ENCODE results near the gene PRKCA.

DNA sequence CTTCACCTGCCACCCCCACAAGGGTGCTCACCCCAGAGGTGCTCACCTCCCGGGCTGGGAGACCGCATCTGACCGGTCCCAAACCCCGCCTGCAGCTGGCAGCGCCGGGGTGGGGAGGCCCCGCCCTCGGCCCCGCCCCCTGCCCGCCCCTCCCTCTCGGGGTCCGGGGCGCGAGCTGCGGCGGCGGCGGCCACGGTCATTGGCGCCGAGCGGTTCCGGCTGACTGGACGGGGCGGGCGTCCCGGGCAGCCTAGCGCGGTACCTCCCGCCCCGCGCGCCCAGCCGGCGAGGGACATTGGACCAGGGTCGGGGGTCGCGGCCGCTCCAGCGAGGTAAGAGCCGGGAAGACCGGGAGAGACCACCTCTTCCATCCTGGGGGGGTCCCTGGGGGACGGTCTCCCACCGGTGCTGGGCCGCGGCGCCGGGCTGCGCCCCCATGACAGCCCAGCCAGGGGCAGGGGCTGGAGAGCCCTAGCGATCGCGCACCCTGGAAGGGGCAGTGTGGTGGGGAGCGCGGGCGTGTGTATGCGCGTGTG lies 532.6 kb downstream of the PRKCA start, which contains the start of gene CACNG5:
- TF ChIP-seq, protein P1, sequence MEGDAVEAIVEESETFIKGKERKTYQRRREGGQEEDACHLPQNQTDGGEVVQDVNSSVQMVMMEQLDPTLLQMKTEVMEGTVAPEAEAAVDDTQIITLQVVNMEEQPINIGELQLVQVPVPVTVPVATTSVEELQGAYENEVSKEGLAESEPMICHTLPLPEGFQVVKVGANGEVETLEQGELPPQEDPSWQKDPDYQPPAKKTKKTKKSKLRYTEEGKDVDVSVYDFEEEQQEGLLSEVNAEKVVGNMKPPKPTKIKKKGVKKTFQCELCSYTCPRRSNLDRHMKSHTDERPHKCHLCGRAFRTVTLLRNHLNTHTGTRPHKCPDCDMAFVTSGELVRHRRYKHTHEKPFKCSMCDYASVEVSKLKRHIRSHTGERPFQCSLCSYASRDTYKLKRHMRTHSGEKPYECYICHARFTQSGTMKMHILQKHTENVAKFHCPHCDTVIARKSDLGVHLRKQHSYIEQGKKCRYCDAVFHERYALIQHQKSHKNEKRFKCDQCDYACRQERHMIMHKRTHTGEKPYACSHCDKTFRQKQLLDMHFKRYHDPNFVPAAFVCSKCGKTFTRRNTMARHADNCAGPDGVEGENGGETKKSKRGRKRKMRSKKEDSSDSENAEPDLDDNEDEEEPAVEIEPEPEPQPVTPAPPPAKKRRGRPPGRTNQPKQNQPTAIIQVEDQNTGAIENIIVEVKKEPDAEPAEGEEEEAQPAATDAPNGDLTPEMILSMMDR (conservative IDR thresholded peaks at IDR 0.05; ENCODE audit: low read length), result no peak
- TF ChIP-seq EZH2phosphoT487 (IDR thresholded peaks at IDR 0.05; ENCODE audit: borderline replicate concordance), result no peak
